HCT116 (cell line): ENCODE data around the gene ZHX3. TPM values are rescaled to one million over a fixed set of nuclear protein-coding genes. Genes with fewer than 3 reads are reported as not detected.

Experiments
- ATAC-seq: fragments of 200-7000 bp; cut with Tn5 transposase; 2 replicates; pipeline ENCODE4 v1.9.1; 2020; ENCODE audit warnings: mild to moderate bottlenecking, moderate library complexity
- BruUV-seq: library from RNA; stranded (reverse); fragments of 400-500 nt; replicated peaks from 2 replicates; lab custom pipeline; 2021; lab: Mats Ljungman, UMichigan
- CTCF ChIA-PET: fragments of 300-600 bp; sonication (Branson Sonifier 250); formaldehyde crosslinking; loops from one replicate; lab custom pipeline; 2021; ENCODE audit warnings: antibody characterized with exemption; lab: Charles Lee
- POLR2A ChIA-PET: fragments of 300-600, 350-600 bp; sonication (Branson Sonifier 250); formaldehyde crosslinking; loops from one replicate; lab custom pipeline; 2021; ENCODE audit warnings: antibody characterized with exemption; lab: Charles Lee
- RAD21 ChIA-PET, 2 experiments: fragments of 300-600 bp; sonication (Branson Sonifier 250); formaldehyde crosslinking; loops; one replicate each; lab custom pipeline; 2023; ENCODE audit warnings: low total read pairs in 2 of 2; ENCODE audit not compliant: uncharacterized antibody in 2 of 2, unreplicated experiment in 2 of 2, low non-redundant PET in 1 of 2; lab: Charles Lee
- DNase-seq: peaks from one replicate; pipeline ENCODE4 v3.0.0-alpha.2; 2010; ENCODE audit warnings: low read depth, low spot score
- H2AFZ ChIP-seq: fragments of 200-600 bp; shearing (Covaris generic), sonication (generic); 2 replicates; pipeline ENCODE4 v1.6.1; 2017; ENCODE audit warnings: low read depth, mixed run types, mixed read lengths, antibody characterized with exemption, low read length; ENCODE audit not compliant: poor library complexity, severe bottlenecking
- H3K27ac ChIP-seq: 2 replicates; pipeline ENCODE4 v1.5.1; 2012; ENCODE audit warnings: low read depth, low read length
- H3K27me3 ChIP-seq: fragments of 200-600 bp; sonication (generic); 2 replicates; pipeline ENCODE4 v1.6.1; 2016; ENCODE audit warnings: mixed run types, low read length, mixed read lengths; ENCODE audit not compliant: insufficient read depth
- H3K36me3 ChIP-seq, 2 experiments: fragments of 200-500 bp in 1 of 2; fragments of 200-600 bp in 1 of 2; sonication (Bioruptor generic) in 1 of 2; sonication (generic) in 1 of 2; 2 replicates each; pipeline versions ENCODE4 v1.5.1 to v1.6.1; 2014 to 2016; ENCODE audit warnings: low read length in 2 of 2, inconsistent platforms in 1 of 2, mixed read lengths in 1 of 2, mixed run types in 1 of 2; ENCODE audit not compliant: insufficient read depth in 2 of 2, control insufficient read depth in 1 of 2
- H3K4me1 ChIP-seq, 2 experiments: fragments of 200-600 bp in 1 of 2; sonication (generic) in 1 of 2; 2 replicates each; pipeline versions ENCODE4 v1.5.1 to v1.6.1; 2012 to 2017; ENCODE audit warnings: low read length in 2 of 2, inconsistent platforms in 1 of 2, mild to moderate bottlenecking in 1 of 2, mixed read lengths in 1 of 2, mixed run types in 1 of 2, moderate library complexity in 1 of 2; ENCODE audit not compliant: insufficient read depth in 2 of 2, control insufficient read depth in 1 of 2
- H3K4me2 ChIP-seq: fragments of 200-600 bp; sonication (generic); 2 replicates; pipeline ENCODE4 v1.6.1; 2017; ENCODE audit warnings: mixed run types, low read length, mixed read lengths
- H3K4me3 ChIP-seq, 2 experiments: fragments of 200-600 bp in 1 of 2; sonication (generic) in 1 of 2; replicated peaks in 1 of 2; 2 replicates each; pipeline ENCODE4 v1.5.1; 2011 to 2016; ENCODE audit warnings: low read length in 2 of 2, control low read depth in 1 of 2, low read depth in 1 of 2, mild to moderate bottlenecking in 1 of 2, mixed read lengths in 1 of 2, mixed run types in 1 of 2
- H3K79me2 ChIP-seq: fragments of 200-600 bp; sonication (generic); 2 replicates; pipeline ENCODE4 v1.6.1; 2017; ENCODE audit warnings: mild to moderate bottlenecking, mixed run types, low read length, moderate library complexity, mixed read lengths; ENCODE audit not compliant: insufficient read depth
- H3K9ac ChIP-seq: fragments of 200-600 bp; sonication (generic); 2 replicates; pipeline ENCODE4 v1.6.1; 2016; ENCODE audit warnings: low read length, mixed read lengths
- H3K9me2 ChIP-seq: fragments of 200-600 bp; sonication (generic), shearing (Covaris generic); 2 replicates; pipeline ENCODE4 v1.6.1; 2017; ENCODE audit warnings: mixed run types, mild to moderate bottlenecking, moderate library complexity; ENCODE audit not compliant: insufficient read depth
- H3K9me3 ChIP-seq, 2 experiments: fragments of 200-500 bp in 1 of 2; fragments of 200-600 bp in 1 of 2; sonication (Bioruptor generic) in 1 of 2; sonication (generic) in 1 of 2; 2 replicates each; pipeline ENCODE4 v1.6.1; 2014 to 2017; ENCODE audit warnings: low read length in 2 of 2, mixed read lengths in 2 of 2, inconsistent platforms in 1 of 2, low read depth in 1 of 2, mild to moderate bottlenecking in 1 of 2, mixed run types in 1 of 2, moderate library complexity in 1 of 2; ENCODE audit not compliant: control insufficient read depth in 1 of 2, insufficient read depth in 1 of 2
- H4K20me1 ChIP-seq: fragments of 200-600 bp; sonication (generic), shearing (Covaris generic); 2 replicates; pipeline ENCODE4 v1.6.1; 2017; ENCODE audit warnings: mixed run types, mild to moderate bottlenecking, moderate library complexity; ENCODE audit not compliant: insufficient read depth
- CEBPB ChIP-seq: IDR thresholded peaks from 2 replicates; pipeline ENCODE4 v1.6.1; 2012; ENCODE audit warnings: low read depth
- CTCF ChIP-seq, 3 experiments: fragments of 200-600 bp in 1 of 3; sonication (generic) in 1 of 3; IDR thresholded peaks in 2 of 3; conservative IDR thresholded peaks in 1 of 3; 2 replicates each; pipeline ENCODE4 v1.5.1; 2012 to 2017; ENCODE audit warnings: low read depth in 2 of 3, low read length in 2 of 3, antibody characterized with exemption in 1 of 3, borderline replicate concordance in 1 of 3, control low read depth in 1 of 3, mild to moderate bottlenecking in 1 of 3, mixed read lengths in 1 of 3, mixed run types in 1 of 3, moderate library complexity in 1 of 3; ENCODE audit not compliant: insufficient read depth in 1 of 3
- EGR1 ChIP-seq: IDR thresholded peaks from 2 replicates; pipeline ENCODE4 v1.6.1; 2012; ENCODE audit warnings: low read depth
- FOSL1 ChIP-seq: IDR thresholded peaks from 2 replicates; pipeline ENCODE4 v1.6.1; 2012; ENCODE audit warnings: low read depth
- POLR2A ChIP-seq: IDR thresholded peaks from 2 replicates; pipeline ENCODE4 v1.7.0; 2011; ENCODE audit warnings: borderline replicate concordance; ENCODE audit not compliant: insufficient read depth, insufficient read length; ENCODE audit errors: extremely low read depth
- RAD21 ChIP-seq: IDR thresholded peaks from 2 replicates; pipeline ENCODE4 v1.6.1; 2012; ENCODE audit warnings: low read depth, mild to moderate bottlenecking
- REST ChIP-seq: IDR thresholded peaks from 2 replicates; pipeline ENCODE4 v1.6.1; 2012; ENCODE audit warnings: low read depth
- SP1 ChIP-seq: IDR thresholded peaks from 2 replicates; pipeline ENCODE4 v1.6.1; 2012; ENCODE audit warnings: low read depth
- ZBTB33 ChIP-seq: IDR thresholded peaks from 2 replicates; pipeline ENCODE4 v1.6.1; 2011; ENCODE audit warnings: mild to moderate bottlenecking, low read length, moderate library complexity; ENCODE audit not compliant: insufficient replicate concordance; ENCODE audit errors: extremely low read depth
- intact Hi-C: fragments of 100-400 bp; cut with micrococcal nuclease; formaldehyde crosslinking; loops from 2 replicates; pipeline ENCODE4 v1.10.0; 2022
- total RNA-seq: library from RNA; stranded (reverse); gene quantifications from one replicate; pipeline ENCODE4 v1.2.1, GENCODE V29; 2021; ENCODE audit not compliant: unreplicated experiment
- TF ChIP-seq, protein P1 (sequence below): IDR thresholded peaks from 2 replicates; pipeline ENCODE4 v1.6.1; 2012
- TF ChIP-seq, protein P2 (sequence below): IDR thresholded peaks from 2 replicates; pipeline ENCODE4 v1.6.1; 2012

Gene ZHX3
- total RNA-seq, 1 experiment from 2014 or later, result 13.3 TPM

GRCh38 chr20:41353530-41353929, 36.0 kb upstream of the ZHX3 start:
- H3K36me3 ChIP-seq, result 0 out of 4 replicates have a peak, but pooled peaks cover 2 to 3% of the 10 kb centered on the region in 2 experiments
- H3K27me3 ChIP-seq, result no peaks in the 10 kb centered on the region
- ChIA-PET POLR2A (no interaction called here), RAD21 (no interaction called here), CTCF (no interaction called here)
- no peak overlapping the region for H2AFZ ChIP-seq
- TF ChIP-seq, protein P1, sequence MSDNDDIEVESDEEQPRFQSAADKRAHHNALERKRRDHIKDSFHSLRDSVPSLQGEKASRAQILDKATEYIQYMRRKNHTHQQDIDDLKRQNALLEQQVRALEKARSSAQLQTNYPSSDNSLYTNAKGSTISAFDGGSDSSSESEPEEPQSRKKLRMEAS, result no peak
- TF ChIP-seq ZBTB33 (no peak), CEBPB (no peak), FOSL1 (no peak), RAD21 (no peak), REST (no peak), SP1 (no peak), POLR2A (no peak), CTCF (IDR thresholded peaks at IDR 0.05 in 2 of 3, conservative IDR thresholded peaks at IDR 0.05 in 1 of 3; ENCODE audit: borderline replicate concordance in 1 of 3, insufficient read depth in 1 of 3, low read depth in 2 of 3, low read length in 2 of 3) (no peak), EGR1 (no peak)
- TF ChIP-seq, protein P2, sequence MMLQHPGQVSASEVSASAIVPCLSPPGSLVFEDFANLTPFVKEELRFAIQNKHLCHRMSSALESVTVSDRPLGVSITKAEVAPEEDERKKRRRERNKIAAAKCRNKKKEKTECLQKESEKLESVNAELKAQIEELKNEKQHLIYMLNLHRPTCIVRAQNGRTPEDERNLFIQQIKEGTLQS, result no peak
- no peaks in the 10 kb centered on the region for H3K9me2 ChIP-seq
- H3K4me3 ChIP-seq, result no peak overlapping the region
- H3K4me1 ChIP-seq, result no peaks in the 10 kb centered on the region
- H3K79me2 ChIP-seq, result no peaks in the 10 kb centered on the region
- H3K9ac ChIP-seq, result no peak overlapping the region
- no peak for ATAC-seq
- H3K4me2 ChIP-seq, result no peak overlapping the region
- BruUV-seq, result no TSS peak
- no peaks in the 10 kb centered on the region for H3K9me3 ChIP-seq
- no peak for DNase-seq
- no peaks in the 10 kb centered on the region for H4K20me1 ChIP-seq
- intact Hi-C loops, result no loop called here
- no peak overlapping the region for H3K27ac ChIP-seq
